COLO829 (cell line): ENCODE results near the gene DOC2B.
"Not testable (repeated sequence)": the region's sequence is repeated elsewhere in the genome, so short reads cannot be mapped to it uniquely, and the experiment has no call there.

ENCODE experiments used
- DNase-seq: peaks from one replicate; pipeline ENCODE4 v3.0.0; 2012; ENCODE audit warnings: low spot score

DOC2B gene

DNA sequence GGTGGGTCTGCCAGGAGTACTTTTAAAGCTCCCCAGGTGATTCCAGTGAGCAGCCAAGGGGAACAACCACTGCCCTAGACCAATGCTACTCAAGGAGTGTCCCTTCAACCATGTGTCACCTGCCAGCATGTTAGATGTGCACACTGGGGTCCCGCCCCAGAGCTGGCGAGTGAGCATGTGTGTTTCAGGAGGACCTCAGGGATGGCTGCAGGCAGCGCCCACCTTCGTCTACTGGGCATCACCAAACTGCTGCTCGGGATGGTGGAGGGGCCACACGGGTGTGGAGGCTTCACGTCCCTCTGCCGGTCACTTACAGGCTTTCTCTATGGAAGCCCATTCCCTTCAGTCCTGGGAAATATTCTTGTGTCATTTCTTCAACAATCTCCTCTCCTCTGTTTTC is 29.0 kb upstream of the DOC2B start:
- no peak for DNase-seq

DNA sequence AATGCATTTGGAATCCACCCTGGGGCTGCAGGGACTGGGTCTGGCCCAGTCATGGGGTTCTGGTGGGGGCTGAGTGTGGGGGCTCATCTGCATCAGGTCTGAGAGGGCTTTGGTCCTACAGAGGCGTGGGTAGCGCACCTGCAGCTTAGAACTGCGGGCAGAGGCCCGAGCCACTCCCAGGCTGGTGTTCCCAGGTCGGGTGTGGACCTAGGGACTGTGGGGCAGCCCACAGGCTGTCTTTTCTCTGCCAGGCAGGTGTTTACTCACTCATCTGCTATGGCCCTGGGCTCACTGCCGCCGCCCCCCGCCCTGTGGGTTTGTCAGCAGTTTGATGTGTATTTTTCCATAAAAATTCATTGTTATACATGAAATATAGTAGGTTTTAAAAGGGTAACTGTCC is 27.0 kb upstream of the DOC2B start:
- no peak for DNase-seq

DNA sequence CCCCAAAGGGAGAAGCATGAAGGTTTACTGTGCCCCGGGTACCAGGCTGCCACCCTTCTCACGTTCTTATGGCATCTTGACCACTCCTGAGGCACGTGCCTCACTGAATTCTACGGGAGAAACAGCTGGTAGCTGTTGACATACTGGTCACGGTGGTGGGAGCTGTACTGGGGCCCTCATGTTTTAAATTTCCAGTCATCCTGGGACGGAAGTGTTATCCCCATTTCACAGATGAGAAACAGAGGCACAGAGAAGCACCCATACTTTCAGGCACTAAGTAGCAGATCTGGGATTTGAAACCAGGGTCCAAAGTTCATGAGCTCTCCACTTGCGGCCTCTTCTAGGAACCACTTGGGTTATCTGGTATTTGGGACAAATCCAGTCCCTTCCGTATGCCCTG is 26.3 kb upstream of the DOC2B start:
- no peak for DNase-seq

DNA sequence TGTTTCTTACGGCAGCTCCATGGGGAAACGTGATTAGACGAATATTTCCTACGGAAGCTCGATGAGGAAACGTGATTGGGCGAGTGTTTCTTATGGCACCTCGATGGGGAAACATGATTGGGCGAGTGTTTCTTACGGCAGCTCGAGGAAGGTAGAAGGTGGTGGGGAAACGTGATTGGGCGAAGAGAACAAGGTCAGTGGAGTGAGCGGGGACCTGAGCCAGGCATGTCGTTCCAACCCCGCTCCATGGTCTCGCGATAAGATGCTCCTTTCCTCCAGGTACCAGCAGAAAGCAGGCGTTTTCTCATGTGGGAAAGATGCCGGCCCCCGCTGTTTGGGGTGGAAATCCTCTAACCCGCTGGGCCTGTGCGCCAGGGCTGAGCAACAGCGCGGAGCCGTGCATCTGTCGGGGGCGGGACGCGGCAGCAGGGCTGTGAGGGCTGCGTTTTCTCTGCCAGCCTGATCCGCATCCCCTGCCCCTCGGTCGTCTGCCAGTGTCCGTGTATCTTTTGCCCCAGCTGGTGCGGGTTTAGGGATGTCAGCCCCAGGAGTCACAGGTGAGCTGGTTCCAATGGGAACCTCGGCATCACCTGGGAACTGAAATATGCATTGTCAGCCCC is 25.6 kb upstream of the DOC2B start:
- no peak for DNase-seq

DNA sequence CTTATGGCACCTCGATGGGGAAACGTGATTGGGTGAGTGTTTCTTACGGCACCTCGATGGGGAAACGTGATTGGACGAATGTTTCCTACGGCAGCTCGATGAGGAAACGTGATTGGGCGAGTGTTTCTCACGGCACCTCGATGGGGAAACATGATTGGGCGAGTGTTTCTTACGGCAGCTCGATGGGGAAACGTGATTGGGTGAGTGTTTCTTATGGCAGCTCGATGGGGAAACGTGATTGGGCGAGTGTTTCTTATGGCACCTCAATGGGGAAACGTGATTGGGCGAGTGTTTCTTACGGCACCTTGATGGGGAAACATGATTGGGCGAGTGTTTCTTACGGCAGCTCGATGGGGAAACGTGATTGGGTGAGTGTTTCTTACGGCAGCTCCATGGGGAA is 25.0 kb upstream of the DOC2B start:
- not testable (repeated sequence) for DNase-seq

DNA sequence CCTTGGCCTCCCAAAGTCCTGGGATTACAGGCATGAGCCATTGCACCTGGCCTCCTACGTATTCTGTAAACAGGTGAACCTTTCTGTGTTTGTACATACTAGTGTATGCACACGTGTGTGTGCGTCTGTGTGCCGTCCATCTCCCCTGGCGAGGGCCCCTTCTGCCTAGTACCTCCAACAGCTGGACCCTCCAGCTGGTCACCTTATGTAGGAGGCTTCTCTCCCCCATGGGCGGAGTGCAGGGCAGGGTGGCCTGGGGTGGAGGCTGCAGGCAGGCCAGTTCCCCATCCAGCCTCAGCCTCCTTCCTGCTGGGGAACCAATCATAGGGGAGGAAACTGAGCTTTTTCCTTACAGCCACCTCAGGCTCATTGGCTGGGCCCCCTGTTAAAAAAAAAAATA is 24.4 kb upstream of the DOC2B start:
- no peak for DNase-seq

DNA sequence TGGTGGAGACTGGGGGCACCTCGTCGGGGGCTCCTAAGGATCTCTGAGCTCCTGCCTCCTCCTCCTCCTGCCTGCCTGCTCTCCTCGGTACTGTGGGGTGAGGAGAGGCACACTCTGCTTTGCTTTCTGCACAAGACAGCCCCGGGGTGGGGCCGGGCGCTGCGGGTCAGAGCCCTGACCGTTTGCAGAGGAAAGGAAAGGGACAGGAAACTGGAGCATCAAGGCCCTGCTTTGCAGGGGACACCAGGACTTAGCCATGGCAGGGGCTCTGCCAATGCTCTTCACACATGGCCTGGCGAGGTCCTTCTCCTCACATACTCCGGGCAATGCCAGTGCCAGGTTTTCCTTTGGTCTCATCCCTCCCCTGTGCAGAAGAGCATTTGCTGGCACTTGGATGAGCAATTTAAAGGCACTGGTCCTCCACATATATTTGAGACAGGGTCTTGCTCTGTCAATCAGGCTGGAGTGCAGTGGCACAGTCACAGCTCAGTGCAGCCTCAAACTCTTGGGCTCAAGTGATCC is 23.8 kb upstream of the DOC2B start:
- no peak for DNase-seq

DNA sequence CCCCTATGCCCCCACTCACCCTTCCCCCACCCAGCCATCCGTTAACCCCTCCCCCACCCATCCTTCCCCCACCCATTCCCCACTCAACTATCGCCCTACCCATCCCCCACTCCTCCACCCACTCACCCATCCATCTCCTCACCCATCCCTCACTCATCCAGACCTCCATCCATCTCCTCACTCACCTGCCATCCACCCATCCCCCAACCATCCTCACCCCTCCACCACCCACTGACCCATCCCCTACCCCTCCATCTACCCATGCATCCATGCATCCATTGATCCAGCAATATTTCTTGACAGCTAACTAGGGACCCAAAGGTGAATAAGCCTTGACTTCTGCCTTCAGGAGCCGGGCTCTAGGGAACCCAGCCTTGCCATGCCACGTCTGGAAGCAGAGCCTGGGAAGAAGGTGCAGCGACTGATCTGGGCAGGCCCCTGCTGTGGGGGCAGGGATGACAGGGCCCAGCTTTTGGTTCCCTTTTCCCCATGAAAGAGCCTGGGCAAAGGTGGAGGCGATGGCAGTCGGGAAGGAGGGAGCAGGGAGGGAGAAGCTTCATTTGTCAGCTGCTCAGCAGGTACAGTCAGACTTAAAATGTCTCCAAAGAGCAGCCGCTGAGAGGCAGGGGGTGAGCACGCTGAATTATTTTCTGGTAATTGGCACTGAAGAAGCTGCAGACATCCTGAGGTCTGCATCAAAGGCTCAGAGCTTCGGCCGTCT is 23.1 kb upstream of the DOC2B start:
- DNase-seq, result no peak

DNA sequence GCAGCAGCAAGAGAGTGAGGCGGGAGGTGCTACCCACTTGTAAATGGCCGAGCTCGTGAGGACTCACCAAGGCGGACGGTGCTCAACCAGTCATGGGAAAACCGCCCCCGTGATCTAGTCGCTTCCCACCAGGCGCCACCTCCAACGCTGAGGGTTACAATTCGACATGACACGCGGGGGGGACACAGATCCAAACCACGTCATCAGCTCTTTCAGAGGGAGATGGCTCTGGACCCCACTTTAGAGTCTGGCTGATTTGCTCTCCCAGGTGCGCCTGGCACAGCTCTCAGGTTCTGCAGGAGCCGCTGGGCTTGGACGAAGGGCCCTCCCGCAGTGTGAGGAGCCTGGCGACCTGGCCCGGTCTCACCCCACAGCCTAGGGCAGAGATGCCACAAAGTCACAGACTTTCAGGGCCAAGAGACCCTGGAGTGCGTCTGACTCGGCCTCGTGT is 21.1 kb upstream of the DOC2B start:
- no peak for DNase-seq

DNA sequence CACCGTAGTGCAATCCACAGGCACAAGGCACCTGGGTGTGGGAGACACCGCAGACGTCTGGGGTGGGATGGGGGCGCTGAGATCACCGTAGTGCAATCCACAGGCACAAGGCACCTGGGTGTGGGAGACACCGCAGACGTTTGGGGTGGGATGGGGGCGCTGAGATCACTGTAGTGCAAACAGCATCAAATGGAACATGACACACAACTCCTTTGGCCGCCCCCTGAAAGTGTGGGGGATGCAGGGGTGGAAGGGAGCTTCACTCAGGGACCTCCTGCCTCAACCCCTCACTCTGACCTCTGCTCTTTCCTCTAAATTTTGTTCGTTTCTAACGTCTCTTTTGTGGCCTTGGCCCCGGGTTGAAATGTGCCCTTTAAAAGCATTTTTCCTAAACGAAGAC is 20.3 kb upstream of the DOC2B start:
- not testable (repeated sequence) for DNase-seq

DNA sequence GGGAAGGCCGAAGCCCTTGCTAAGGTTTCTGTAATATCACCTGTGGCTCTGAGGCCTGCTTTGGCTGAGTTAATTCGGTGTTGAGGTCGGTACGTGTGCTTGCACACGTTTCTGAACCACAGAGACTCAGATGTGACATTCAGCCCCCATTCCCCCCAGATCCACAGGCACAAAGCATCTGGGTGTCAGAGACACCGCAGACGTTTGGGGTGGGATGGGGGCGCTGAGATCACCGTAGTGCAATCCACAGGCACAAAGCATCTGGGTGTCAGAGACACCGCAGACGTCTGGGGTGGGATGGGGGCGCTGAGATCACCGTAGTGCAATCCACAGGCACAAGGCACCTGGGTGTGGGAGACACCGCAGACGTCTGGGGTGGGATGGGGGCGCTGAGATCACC is 19.8 kb upstream of the DOC2B start:
- not testable (repeated sequence) for DNase-seq

DNA sequence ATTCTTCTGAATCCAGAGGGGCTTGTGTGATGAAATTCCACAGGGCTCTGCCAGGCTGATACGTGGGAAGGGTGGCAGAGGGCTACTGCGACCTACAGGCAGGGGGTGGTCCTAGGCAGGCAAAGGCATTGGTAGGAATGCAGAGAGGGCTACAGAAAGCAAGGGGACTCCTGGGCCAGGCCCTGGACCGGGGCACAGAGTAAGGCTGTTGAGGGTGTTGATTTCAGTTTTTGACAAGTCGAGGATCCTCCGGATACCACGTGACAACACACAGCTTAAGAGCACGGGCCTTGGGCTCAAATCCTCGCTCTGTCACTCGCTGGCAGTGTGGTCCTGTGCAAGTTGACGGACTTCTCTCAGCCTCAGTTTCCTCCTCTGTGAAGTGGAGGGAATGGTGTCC is 19.1 kb upstream of the DOC2B start:
- DNase-seq, result no peak

DNA sequence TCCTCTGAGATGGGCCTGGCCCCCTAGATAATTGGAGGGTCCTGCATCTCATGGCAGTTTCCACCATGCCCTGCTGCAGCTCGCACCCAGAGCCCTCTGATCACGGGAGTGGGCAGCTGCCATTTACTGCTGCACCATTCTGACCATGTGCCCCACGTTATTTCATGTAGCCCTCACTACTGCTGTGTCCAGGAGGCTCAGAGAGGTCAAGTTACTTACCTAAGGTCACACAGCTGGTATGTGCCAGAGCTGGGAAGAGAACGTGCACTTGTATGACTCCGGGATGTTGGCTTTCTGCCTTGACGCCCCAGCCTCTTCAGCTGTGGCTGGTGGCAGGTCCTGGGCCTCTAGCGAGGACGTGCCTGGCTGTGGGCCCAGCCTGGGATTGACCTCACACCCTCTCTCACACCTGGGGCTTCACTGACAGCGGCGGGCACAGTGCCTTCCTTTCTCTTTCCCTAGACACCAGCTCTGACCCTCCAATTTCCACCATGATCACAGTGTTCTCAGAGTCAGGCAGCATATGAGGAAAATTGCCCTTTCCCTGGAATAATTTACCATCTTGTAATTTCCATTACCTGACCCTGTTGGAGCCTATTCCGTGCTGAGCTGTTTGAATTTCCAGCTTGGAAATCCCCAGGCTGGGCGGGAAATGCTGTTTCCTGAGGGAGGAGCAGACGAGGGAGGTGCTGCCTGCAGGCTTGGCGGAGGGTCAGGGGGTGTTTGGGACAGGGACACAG is 18.5 kb upstream of the DOC2B start:
- no peak for DNase-seq

DNA sequence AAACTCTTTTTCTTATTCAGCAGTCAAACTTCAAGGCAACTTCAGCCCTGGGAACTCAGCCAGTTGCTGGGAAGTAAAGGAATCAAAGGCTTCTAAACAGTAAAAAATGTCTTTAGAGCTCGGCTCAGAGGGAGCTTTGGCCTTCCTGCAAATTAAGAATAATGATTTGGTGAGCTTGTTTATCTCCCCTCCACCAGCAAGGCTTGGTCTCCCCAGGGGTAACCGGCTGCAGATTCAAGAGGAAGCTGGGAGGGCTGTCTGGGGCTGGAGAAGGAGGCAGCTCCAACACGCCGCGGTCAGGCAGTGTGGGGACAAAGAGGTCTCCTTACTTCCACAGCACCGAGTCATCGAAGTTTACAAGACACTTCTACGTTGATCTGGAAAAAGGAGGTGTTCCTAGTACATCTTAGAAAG is 17.7 kb upstream of the DOC2B start:
- DNase-seq, result no peak

DNA sequence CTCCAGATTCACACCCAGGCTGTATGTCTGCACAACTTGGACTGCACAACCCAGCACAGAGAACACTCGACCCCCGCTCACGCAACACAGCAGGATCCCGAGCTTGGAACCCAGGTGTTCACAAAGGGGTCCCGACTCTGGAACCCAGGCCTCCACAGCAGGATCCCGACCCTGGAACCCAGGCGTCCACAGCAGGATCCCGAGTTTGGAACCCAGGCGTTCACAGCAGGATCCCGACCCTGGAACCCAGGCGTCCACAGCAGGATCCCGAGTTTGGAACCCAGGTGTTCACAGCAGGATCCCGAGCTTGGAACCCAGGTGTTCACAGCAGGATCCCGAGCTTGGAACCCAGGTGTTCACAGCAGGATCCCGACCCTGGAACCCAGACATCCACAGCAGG is 16.8 kb upstream of the DOC2B start:
- not testable (repeated sequence) for DNase-seq

DNA sequence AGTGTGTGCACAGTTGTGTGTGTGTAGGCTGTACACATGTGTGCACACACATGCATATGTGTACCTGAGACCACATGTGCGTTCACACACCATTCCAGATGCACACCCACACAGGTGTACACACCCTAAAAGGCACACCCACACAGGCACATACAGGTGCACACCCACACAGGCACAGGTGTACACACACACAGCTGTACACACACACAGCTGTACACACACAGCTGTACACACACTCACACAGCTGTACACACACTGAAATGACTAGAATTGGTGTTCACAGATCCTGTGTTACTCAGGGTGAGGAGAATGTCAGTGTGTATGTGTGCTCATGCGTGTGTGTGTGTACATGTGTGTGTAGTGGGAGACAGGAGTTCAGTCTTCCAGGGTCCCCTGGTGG is 15.9 kb upstream of the DOC2B start:
- DNase-seq, result no peak

DNA sequence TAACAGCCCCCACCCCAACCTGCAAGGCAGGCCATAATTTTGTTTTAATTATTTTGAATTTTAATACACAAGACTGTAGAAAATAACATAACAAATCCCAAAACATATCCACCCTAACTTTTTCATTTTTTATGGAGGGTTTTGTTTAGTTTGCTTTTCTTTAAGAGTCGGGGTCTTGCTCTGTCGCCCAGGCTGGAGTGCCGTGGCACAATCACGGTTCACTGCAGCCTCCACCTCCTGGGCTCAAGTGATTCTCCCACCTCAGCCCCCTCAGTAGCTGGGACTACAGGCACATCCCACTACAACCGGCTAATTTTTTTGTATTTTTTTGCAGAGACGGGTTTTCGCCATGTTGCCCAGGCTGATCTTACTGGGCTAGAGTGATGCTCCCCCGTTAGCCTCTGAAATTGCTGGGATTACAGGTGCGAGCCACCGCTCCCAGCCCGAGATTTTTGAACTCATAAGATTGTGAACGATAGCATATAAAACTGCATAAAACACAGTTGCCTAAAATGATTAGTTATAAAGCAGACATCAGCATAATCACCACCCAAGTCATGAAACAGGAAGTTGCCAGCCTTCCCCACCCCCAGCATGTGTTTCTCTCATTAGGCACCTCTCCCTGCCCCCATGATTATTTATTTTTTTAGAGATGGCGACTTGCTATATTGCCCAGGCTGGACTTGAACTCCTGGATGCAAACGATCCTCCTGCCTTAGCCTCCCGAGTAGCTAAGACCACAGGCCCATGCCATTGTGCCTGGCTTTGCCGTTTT is 13.6 kb upstream of the DOC2B start:
- DNase-seq, result no peak

DNA sequence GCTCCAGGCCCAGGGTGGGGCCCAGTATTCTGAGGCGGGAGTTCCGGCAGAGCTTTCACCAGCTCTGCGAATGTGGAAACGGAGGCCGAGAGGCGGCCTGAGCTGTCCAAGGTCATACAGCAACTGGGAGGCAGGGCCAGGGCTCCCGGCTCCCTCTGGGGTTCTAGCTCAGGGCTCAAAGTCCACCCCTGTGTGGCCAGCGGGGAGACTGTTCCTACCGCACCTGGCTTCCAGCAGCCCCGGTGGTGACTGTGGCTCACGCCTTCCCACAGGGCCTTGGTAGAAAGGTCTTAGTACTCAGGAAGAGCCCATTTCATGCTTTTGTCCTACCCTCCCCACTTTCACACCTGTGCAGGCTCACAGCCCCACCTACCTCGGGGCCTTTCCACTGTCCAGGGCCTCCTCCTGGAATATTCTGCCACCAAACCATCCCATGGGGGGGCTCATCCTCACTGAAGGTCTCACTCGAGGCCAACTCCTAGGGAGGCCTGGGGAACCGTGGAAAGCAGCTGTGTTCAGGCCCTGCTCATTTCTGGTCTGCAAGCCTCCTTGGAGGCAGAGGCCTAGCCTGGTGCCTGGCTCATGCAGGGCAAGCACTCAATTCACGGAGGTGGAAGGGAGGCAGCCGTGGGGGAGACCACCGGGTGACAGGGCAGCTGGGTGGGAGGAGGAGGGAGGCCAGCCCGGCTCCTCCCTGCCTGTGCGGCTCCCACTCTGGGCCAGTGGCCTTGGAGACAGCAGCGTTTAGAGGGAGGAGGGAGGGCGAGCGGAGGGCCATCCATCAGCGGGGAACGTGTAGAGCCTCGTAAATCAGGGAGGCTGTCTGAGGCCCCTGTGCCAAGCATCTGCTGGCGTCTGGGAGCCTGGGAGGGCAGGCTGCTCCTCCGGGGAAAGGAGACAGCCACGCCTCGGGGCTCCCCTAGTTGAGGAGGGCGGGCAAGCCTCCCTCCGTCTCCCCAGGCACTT is 12.7 kb upstream of the DOC2B start:
- DNase-seq, result no peak

DNA sequence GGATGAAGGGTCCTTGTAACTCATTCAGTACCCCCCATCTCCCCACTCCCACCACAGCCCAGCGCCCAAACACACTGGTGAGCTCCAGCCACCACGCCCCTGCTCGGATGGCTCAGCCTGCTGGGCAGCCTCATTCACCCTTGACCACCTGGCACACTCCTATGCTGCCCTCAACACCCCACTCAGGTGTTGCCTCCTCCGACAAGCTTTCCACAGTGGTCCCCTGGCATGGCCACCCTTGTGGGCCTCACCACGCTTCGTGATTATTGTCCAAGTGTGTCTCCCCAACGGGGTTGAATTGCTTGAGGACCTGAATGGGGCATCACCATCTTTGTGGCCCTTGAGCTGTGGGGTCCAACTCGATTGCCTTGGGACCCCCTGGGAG is 12.0 kb upstream of the DOC2B start:
- DNase-seq, result no peak

DNA sequence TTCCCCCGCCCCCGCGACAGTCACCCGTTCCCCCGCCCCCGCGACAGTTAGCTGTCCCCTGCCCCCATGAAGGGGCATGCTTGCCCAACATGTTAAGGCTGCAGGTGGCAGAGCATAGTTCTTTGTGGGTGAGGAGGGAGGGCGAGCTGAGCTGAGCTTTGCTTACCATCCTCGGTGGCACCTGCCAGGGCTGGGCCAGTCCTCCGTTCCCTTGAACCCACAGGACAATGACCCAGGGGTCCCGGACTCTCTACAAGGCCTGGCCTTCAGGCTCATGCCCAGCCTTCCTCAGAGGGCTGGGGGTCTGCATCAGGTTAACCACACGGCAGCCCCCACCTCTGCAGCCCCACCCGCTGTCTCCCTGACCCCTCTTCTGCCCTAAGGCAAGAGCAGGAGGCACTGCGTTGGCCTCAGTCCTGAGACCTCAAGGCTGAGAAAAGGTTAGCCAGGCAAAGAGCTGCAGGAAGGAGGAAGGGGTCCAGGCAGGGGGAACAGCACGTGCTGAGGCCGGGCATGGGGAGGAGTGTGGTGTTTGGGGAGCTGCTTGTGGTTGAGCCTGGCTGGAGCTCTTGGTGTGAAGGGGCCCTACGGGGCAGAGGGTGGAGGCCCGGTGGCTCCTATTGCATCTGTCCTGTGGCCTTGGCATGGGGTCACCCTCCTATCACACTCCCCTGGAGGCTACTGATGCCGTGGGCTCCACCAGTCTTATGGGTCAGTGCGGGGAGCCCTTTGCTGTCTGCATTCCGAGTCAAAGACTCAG is 11.4 kb upstream of the DOC2B start:
- no peak for DNase-seq
